ENCODE measurements around the gene NALCN.

The NALCN gene

DNA sequence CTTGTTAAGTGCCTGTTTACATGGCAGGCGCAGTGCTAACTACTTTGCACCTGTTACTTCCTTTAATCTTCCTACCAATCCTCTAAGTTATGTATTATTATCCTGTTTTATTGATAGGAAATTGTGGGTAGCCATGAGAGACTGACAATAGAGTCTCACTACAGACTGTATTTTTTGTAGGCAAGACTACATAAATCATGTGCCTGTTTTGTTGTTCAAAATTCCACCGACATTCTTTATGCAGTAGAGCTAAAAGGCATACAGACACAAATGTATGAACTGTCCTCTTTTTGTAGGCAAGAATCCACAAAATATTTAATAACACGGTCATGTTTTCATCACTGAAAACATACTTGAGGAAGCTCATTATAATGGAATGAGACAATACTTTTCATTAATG lies 205.5 kb downstream of the NALCN start:
- no peak overlapping the region for H3K4me3 ChIP-seq (ENCODE audit: low read depth, low read length)

DNA sequence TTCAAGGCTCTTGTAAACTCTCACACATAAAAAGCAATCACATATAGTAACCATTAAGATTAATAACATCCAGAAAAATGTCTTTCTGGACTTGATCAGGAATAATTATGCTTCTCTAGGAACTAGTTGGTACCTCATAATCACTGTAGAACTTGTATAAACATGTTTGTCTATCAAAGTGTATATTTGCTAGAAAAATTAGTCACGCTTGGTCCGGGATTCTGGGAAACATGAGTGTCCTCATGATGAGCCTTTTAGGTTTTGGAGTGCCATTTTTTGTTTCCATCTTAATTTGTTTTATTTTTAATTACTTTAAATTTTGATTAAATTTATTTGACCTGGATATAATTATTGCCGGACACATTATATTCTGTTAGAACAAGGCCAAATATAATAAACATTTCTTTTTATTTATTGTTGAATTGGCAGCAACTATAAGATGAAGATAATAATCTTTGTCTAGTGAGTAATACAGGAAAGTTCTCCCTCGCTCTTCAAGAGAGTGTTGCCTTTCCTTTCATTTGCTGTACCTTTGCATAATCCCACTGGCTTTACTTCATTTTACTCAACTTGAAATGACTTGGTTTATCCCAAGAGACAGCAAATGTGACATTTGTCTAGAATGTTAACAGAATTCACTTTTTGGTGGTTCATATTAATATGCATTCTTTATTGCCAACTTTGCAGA lies 207.0 kb downstream of the NALCN start:
- H3K4me3 ChIP-seq (ENCODE audit: low read depth, low read length): no peak overlapping the region

DNA sequence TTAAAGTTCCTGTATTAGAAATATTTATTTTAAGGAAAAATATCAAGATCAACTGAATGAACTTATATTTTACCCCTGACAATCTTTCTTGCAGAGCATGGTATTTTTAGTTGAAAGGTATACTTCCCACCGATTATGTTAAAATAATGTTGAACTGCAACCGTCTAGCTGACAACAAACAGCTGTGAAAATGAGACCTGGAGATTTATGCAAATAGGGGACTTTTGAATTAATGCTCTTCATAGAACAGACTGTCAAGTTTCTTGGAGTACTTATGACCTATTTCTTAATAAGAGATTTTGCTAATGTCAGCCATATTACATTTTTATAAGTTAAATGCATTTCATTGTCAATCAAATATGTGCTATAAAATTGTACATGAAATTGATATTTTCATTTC lies 210.9 kb downstream of the NALCN start:
- H3K4me3 ChIP-seq (ENCODE audit: low read depth, low read length): no peak overlapping the region

DNA sequence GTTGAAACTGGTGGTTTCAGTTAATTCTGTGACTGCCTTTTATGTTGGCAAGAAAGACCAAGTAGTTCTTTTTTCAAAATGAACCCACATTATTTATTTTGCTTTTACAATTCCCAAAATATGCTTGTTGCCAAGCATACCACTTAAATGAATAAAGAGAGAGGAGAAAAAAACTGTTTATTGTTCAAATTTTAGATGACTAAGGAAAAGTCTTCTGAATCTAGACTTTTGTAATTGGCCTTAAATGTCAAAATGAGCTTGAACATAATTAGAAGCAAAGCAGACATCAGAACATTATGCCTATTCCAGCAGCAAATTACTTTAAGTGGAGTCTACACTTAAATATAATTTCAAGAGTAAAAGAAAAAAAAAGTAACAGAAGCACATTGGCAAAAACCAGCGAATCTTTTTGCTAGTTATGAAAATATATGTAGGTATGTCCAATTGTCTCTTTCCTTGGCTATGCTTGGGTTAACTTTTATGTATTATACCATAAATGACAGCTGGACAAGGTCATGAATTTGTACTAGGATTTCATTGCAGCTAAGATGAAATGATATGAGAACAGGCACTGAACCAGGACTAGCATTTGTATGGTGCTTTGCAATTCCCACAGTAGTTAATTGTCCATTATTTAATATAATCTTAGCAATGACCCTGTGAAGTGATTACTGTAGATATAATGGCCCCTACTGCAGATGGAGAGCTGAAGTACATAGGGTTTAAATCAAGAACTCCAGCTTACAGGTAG lies 211.9 kb downstream of the NALCN start:
- no peak overlapping the region for H3K4me3 ChIP-seq (ENCODE audit: low read depth, low read length)

DNA sequence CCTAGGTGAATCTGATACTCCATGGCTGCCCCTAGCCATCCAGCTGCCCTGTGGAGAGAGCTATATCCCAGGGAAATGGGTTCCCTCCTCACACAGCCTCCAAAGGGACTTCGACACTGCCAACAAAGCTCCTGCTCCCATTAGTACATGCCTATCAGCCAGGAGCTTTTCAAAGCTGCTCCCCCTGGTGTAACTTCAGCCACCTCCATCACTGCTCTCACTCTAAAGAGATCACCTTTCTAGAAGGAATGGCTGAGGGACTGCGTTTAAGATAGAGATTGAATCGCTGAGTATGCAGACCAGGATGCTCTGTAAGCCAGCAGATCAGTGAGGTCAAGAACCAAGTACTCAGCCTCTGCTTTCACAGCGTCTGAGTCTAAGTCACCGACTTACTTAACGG lies 213.7 kb downstream of the NALCN start:
- no peak overlapping the region for H3K4me3 ChIP-seq (ENCODE audit: low read depth, low read length)

DNA sequence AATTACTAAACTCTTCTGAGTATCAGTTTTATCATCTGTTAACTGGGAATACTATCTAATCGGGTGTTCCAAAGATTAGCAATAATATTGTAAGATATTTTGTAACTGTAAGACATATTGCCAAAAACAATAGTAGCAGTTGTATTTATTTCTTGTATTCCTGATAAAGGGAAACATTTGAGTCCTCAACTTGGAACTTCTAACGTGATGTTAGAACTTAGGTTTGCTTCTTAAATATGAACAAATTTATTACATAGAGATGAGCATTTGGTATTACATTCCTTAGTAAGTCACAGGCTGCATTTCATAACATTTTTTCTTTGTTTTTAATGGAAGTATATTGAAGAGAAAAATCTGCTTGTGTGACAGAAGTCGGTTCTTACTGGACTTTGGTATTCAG lies 225.3 kb downstream of the NALCN start:
- H3K4me3 ChIP-seq (ENCODE audit: low read depth, low read length): no peak overlapping the region

DNA sequence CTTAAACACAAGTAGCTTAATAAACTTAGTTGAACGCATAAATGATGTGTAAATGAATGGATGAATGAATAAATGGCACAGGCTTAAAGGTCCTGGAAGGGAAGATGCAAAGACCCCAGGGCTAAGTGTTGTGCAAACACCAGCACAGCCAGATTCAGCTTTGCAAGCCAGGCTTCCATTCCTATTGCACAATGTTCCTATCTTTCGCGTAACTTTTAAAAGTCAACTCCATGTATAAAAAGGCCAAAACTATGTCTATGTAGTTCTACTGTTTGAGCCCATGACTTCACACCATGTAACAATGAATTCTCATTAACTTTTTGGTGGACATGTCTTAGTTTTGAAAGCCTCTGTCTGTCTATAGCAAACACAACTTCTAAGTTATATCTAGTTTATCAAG lies 226.0 kb downstream of the NALCN start:
- no peak overlapping the region for H3K4me3 ChIP-seq (ENCODE audit: low read depth, low read length)

DNA sequence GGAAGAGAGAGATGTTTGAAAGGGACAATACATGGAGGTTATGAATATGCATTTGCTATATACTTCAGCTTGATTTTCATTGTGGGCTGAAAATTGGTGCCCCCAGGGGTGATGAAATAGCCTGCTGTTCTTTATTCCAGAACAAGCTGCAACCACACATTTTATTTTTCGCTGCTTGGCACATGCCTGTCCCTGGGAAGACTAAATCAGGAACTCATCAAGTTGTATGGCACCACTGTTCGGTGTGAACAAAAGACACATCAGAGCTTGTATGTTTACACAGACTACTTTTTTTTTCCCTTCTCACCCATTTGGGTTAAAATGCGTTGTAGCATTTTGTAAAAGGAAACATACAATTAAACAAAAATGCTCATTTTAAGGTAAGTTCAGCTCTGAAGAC lies 230.7 kb downstream of the NALCN start:
- H3K4me3 ChIP-seq (ENCODE audit: low read depth, low read length): no peak overlapping the region

DNA sequence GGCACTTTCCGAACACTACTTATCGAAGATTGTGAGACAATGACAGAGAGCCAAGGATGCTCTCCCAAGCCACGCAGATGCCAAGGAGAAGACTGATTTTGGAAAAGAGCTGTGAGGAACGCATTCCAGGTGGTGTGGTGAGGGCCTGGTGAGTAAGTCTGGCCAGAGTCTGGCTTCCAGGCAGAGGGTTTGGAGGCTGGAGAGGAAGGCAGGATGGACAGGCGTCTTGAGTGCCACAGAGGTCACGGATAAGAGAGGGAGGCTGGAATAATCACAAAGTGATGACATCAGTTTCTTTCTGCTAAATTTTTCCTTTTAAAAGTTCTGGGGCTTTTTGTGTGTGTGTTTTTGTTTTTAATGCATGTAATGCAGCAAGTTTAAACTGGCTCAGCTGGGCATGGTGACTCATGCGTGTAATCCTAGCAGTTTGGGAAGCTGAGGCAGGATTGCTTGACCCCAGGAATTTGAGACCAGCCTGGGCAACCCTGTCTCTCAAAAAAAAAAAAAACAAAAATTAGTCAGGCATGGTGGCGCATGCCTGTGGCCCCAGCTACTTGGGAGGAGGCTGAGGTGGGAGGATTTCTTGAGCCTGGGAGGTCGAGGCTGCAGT lies 235.1 kb downstream of the NALCN start:
- H3K4me3 ChIP-seq (ENCODE audit: low read depth, low read length): no peak overlapping the region

DNA sequence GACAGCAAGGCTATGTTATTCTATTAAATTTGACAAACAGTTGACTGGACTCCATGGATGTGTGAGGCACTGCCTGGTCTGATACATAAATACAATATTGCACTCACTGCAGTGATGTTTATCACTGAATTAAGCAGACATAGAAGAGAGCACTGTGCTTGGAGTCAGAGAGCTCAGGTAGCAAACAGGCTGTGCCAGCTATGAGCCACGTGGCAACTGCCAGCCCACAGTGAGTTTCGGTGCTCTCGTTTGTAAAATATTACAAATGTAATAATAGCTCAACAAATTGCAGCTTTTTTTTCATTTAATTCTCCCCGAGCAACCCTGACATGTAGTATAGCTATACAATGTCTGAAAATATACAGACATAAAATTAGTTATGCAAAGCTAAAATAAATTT lies 237.3 kb downstream of the NALCN start:
- H3K4me3 ChIP-seq (ENCODE audit: low read depth, low read length): no peak overlapping the region

DNA sequence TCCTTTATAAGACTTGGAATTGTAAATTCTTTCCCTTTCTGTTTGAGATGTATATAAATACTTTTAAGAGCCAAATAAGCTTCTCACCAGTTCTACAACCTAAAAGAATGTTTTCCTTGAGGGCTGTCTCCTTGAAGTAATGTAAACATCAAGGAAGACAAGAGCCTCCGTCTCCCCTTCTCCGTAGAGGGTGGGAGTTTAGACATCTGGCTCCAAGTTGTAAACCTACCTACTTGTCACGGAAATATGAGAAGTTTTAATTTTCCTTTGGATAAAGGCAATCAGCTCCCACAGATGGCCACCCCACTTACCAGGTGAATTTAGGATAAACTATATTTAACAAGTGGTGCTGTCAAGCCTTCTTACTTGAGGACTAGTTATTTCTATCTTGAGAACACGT lies 237.9 kb downstream of the NALCN start:
- H3K4me3 ChIP-seq (ENCODE audit: low read depth, low read length): no peak overlapping the region

DNA sequence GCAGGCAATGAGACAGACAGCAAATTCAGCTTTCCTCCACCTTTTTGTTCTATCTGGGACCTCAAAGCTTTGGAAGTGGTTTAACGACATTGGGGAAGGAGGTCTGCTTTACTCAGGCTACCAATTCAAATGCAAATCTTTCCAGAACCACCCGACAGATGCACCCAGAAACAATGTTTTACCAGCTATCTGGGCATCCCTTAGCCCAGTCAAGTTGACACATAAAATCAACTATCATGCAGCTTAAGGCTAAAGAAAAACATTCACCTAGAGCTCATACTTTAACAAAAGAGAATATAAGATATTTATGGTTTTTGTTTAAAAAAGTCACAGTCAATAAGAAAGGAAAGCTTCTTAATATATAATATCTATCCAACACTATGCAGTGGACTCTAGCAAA lies 246.0 kb downstream of the NALCN start:
- no peak overlapping the region for H3K4me3 ChIP-seq (ENCODE audit: low read depth, low read length)

DNA sequence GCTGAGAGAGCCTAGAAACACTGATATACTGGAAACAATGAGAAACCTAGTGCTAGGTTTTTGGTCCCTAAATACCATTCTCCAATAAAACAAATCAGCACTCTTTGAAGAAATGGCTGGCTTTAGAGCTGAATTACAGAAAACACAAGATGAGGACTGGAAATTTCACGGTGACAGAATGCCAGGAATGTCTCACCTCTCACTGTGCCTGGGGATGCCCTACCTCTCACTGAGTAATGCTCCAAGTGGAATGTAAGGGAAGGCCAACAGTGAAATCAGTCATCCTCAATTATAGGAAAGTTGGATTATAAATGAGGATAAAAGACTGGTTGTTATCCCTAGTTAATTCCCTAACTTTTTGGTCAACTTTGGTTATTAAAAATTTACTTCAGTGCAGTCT lies 259.0 kb downstream of the NALCN start:
- H3K4me3 ChIP-seq (ENCODE audit: low read depth, low read length): no peak overlapping the region

DNA sequence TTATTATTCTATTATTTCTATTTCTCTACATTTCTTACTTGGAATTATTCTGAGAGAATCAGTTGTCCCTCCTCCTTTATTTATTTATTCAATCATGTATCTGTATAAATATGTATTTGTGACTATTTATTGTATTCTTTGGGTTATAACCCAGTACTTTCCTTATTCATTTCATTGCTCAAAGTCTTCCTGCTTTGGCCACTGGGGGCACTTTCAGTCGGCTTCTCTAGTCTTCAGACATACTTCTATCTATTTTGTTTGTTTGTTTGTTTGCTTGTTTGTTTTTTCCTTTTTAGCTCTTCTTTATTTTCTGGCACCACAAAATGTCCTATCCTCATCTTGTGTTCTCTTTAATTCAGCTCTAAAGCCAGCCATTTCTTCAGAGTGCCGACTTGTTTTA lies 260.4 kb downstream of the NALCN start:
- H3K4me3 ChIP-seq (ENCODE audit: low read depth, low read length): no peak overlapping the region

DNA sequence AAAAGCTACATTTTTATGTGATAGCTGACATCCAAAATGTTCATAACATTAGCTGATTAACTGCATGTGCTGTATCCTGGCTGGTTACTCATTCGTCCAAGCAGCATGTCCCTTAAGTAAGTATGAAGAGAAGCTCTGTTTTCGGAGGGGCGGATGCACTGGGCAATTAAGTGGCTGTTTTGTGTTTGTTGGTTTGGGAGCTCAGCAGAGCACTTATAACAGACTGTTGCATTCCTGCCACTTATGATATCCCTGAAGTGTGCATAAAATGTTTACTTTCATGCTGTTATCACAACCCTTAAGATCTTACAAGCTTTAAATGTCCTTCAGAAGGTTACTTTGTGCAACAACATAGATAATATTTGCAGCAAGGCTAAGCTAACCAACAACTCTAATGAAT lies 264.1 kb downstream of the NALCN start:
- no peak overlapping the region for H3K4me3 ChIP-seq (ENCODE audit: low read depth, low read length)

DNA sequence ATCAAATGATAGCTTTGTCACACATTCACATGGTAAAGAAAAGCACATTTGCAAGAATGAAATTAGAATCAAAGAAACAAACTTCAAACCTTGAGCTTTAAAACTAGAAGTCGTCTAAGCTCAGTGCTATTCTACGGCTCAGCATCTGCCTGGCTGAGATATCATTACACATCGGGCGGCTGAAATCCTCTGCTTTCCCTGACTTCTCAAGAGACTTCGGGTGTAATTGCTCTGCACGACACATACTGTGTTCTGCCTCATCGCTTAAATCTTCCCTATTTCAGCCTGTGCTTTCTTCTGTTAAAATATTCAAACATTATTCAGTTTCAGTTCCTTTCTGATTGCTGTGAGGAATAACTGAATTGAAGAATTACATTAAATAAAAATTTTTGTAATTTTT lies 265.3 kb downstream of the NALCN start:
- H3K4me3 ChIP-seq (ENCODE audit: low read depth, low read length): no peak overlapping the region

DNA sequence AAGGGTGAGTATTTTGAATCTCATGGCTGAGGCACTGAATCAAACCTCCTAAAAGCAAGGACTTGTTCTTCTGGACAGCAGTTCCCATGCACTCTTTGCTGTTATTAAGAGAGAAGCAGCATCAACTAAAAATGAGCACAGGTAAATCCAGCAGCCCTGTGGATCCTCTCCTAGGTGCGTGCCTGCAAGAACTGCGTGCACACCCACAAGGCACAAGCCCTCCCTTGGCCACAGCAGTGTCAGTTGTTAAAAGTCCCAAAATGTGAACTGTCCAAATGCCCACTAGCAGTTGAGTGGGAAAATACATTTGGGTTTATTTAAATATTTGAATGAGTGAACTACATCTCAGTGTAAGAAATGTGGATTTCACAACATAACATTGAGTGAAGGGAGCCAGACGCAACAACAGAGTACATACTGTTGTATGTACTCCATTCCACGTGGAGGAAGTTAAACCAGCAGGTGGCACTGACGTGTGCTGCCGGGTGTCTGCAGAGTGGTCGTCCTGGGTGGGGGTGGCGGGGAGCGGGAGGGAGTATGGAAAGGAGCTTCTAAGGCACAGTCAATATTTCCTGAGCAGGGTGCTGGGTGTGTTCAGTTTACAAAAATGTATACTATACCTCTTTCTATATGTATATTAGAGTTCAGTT lies 266.4 kb downstream of the NALCN start:
- H3K4me3 ChIP-seq (ENCODE audit: low read depth, low read length): no peak overlapping the region

DNA sequence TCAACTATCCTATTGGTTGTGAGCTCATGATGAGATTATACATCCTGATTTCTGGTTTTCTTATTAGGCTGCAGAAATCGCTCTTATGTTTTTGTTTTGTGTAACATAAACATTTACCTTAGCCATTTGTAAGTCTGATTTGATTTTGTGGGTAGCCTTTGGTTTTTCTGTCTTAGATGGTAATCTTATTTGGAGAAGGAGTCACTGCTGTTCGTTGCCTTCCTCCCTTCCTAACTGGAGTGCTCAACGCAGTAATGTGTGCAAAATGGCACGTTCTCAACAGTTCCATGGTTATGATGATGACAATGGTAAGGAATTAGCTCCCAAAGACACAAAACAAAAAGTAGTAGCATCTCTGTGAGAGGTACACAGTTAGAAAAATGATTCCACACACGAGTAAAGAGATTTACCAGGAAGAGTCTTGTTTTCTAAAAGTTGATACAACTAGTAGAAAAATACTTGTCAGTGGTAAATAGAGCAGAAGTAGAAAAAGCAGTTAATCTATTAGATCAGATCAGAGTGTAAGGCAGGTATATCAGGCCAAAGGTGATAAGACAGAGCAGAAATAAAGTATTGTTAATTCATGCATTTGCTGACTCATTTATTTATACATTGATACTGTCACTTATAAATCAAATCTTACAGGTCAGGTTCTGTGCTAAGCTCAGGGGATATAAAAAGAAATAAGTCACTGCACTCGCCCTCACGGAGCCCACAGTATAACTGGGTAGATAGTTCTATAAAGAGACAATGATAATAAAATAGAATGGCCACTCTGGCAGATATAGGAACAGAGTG lies 270.0 kb downstream of the NALCN start:
- H3K4me3 ChIP-seq (ENCODE audit: low read depth, low read length): no peak overlapping the region

DNA sequence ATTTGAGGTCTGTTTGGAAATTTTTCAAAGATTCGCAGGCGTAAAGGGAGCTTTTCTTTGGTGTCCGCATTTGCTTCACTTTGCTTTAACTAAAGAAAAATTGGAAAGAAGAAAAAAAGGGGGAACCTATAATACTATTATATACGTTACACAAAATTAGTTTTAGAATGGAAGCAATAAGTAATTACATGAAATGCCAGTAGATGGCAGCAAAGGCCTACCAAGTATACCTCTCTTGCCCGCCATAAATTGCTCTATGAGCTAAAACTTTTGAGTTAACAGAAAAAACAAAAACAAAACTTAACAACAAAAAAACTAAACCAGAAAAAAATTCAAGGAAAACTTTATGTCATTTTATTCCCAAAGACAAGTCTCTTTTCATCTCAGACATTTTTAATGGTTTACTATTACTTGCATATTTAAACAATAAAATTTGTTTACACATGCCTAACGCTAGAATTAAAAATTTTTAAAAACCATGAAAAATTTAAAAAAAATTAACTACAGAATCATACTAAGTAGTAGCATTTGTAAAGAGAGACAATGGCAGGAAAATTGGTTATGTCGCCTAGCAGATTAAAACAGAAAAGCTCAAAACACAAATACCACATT lies 271.4 kb downstream of the NALCN start:
- no peak overlapping the region for H3K4me3 ChIP-seq (ENCODE audit: low read depth, low read length)

DNA sequence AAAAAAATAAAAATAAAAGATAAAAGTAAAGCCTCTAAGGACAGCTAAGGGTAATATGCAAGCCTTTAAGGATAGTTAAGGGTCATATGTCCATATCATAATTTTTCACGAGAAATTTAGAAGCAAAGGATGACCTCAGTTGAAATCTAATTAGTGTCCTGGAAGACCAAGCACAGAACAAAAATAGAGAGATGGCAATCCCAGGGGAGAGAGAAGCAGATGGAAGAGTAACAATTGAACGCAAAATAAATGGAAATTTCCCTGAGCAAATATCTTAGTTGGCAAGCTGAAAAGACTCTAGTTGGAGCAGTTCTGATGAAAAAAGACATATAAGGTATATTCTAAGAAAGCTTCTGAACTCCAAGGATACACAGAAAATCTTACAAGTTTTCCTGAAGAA lies 275.4 kb downstream of the NALCN start:
- no peak overlapping the region for H3K4me3 ChIP-seq (ENCODE audit: low read depth, low read length)

All from iPS-11a (cell line).